Right hindlimb (tissue), 1 donor: ENCODE measurements around the gene CTNS.

ENCODE experiments used
- DNase-seq: peaks from one replicate; pipeline ENCODE4 v3.0.0-alpha.2; 2018

Gene CTNS

GRCh38 chr17:3659541-3660111 lies 23.1 kb downstream of the CTNS start:
- DNase-seq: peak; percentile 56

GRCh38 chr17:3660311-3660891 lies 23.8 kb downstream of the CTNS start:
- DNase-seq: no peak

- DNase-seq: no peak
These were observed 26.8 kb downstream of the CTNS start for GRCh38 chr17:3663102-3664011.

- DNase-seq: no peak
These were observed 29.3 kb downstream of the CTNS start for GRCh38 chr17:3665834-3666233.

GRCh38 chr17:3666516-3666915 lies 30.0 kb downstream of the CTNS start:
- no peak for DNase-seq

- peak; percentile 96 for DNase-seq
These were observed 31.1 kb downstream of the CTNS start for GRCh38 chr17:3667366-3668278.

- DNase-seq: peak; percentile 99
These were observed 31.9 kb downstream of the CTNS start, which contains the start of the genes EMC6 and TAX1BP3 for GRCh38 chr17:3668279-3669084. Gene EMC6, plus strand, starts transcription at chr17:3668812. Its CDS starts 335 bp downstream, at chr17:3669147. Gene TAX1BP3, minus strand, starts transcription at chr17:3668578. Its CDS starts 52 bp downstream, at chr17:3668526.

GRCh38 chr17:3669085-3669347 lies 32.5 kb downstream of the CTNS start:
- no peak for DNase-seq

GRCh38 chr17:3669548-3669947 lies 33.0 kb downstream of the CTNS start:
- no peak for DNase-seq

- DNase-seq: no peak
These were observed 36.0 kb downstream of the CTNS start for GRCh38 chr17:3672571-3672970.

- DNase-seq: no peak
These were observed 39.3 kb downstream of the CTNS start for GRCh38 chr17:3675886-3676285.

- DNase-seq: no peak
These were observed 41.7 kb downstream of the CTNS start for GRCh38 chr17:3678095-3678820.

- no peak for DNase-seq
These were observed 42.4 kb downstream of the CTNS start for GRCh38 chr17:3678821-3679530.

- no peak for DNase-seq
These were observed 43.1 kb downstream of the CTNS start for GRCh38 chr17:3679531-3680126.

GRCh38 chr17:3681057-3681456 lies 44.5 kb downstream of the CTNS start:
- DNase-seq: no peak

- DNase-seq: no peak
These were observed 45.0 kb downstream of the CTNS start for GRCh38 chr17:3681565-3681964.

- DNase-seq: no peak
These were observed 45.5 kb downstream of the CTNS start for GRCh38 chr17:3682033-3682432.

- DNase-seq: no peak
These were observed 46.5 kb downstream of the CTNS start for GRCh38 chr17:3683054-3683511.

- no peak for DNase-seq
These were observed 48.6 kb downstream of the CTNS start for GRCh38 chr17:3685174-3685573.

- no peak for DNase-seq
These were observed 51.5 kb downstream of the CTNS start for GRCh38 chr17:3688027-3688553.
